C4-2B (cell line): Measurements from ENCODE around the gene CAMTA1.

Experiments
- ZFX ChIP-seq: fragments of 450-650 bp; IDR thresholded peaks from 2 replicates; pipeline ENCODE4 v1.6.1; 2017
- TF ChIP-seq, protein P1 (sequence below): fragments of 450-650 bp; conservative IDR thresholded peaks from 2 replicates; pipeline ENCODE4 v1.5.1; 2017; ENCODE audit warnings: mild to moderate bottlenecking

DNA sequence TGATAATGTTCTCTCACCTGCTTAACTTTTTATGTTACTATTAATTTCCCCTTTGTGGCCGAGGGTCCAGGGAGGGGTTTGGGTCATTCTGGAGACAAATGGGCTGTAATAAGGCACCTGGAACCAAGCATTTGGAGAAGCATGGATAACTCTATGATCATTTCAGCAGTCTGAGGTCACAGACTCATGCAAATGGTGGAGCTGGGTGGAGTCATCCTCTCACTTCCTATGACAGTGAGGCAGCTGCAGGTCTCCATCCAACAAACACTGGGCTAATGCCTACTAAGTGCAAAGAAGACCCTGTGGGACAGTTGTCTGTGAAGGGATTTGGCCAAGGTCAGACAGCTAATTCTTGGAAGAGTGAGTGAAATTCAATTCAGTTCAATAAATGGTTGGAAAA is 28.8 kb upstream of the CAMTA1 start:
- TF ChIP-seq, protein P1, sequence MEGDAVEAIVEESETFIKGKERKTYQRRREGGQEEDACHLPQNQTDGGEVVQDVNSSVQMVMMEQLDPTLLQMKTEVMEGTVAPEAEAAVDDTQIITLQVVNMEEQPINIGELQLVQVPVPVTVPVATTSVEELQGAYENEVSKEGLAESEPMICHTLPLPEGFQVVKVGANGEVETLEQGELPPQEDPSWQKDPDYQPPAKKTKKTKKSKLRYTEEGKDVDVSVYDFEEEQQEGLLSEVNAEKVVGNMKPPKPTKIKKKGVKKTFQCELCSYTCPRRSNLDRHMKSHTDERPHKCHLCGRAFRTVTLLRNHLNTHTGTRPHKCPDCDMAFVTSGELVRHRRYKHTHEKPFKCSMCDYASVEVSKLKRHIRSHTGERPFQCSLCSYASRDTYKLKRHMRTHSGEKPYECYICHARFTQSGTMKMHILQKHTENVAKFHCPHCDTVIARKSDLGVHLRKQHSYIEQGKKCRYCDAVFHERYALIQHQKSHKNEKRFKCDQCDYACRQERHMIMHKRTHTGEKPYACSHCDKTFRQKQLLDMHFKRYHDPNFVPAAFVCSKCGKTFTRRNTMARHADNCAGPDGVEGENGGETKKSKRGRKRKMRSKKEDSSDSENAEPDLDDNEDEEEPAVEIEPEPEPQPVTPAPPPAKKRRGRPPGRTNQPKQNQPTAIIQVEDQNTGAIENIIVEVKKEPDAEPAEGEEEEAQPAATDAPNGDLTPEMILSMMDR: no peak
- no peak for TF ChIP-seq ZFX
